Measurements from ENCODE around the gene IZUMO4.

IZUMO4 gene

GRCh38 chr19:2077398-2077797 lies 19.3 kb upstream of the IZUMO4 start:
- no peak overlapping the region for H3K4me3 ChIP-seq (ENCODE audit: low read depth, low read length)
- in situ Hi-C loops (cut with HindIII; ENCODE audit: low sequenced_read_pairs) = no loop called here
- no peak for TF ChIP-seq CTCF (IDR thresholded peaks at IDR 0.05; ENCODE audit: low read depth, low read length)
- DNase-seq (ENCODE audit: low read depth, low spot score) = no peak

GRCh38 chr19:2077833-2078619 lies 18.7 kb upstream of the IZUMO4 start:
- H3K4me3 ChIP-seq (ENCODE audit: low read depth, low read length) = no peak overlapping the region
- TF ChIP-seq CTCF (IDR thresholded peaks at IDR 0.05; ENCODE audit: low read depth, low read length) = no peak
- no peak for DNase-seq (ENCODE audit: low read depth, low spot score)
- in situ Hi-C loops (cut with HindIII; ENCODE audit: low sequenced_read_pairs) = no loop called here

GRCh38 chr19:2079076-2079864 lies 17.4 kb upstream of the IZUMO4 start:
- no peak for TF ChIP-seq CTCF (IDR thresholded peaks at IDR 0.05; ENCODE audit: low read depth, low read length)
- DNase-seq (ENCODE audit: low read depth, low spot score) = no peak
- no peak overlapping the region for H3K4me3 ChIP-seq (ENCODE audit: low read depth, low read length)
- in situ Hi-C loops (cut with HindIII; ENCODE audit: low sequenced_read_pairs) = no loop called here

- in situ Hi-C loops (cut with HindIII; ENCODE audit: low sequenced_read_pairs) = no loop called here
- no peak overlapping the region for H3K4me3 ChIP-seq (ENCODE audit: low read depth, low read length)
- no peak for TF ChIP-seq CTCF (IDR thresholded peaks at IDR 0.05; ENCODE audit: low read depth, low read length)
- no peak for DNase-seq (ENCODE audit: low read depth, low spot score)
These were observed 16.8 kb upstream of the IZUMO4 start for GRCh38 chr19:2079865-2080301.

DNA sequence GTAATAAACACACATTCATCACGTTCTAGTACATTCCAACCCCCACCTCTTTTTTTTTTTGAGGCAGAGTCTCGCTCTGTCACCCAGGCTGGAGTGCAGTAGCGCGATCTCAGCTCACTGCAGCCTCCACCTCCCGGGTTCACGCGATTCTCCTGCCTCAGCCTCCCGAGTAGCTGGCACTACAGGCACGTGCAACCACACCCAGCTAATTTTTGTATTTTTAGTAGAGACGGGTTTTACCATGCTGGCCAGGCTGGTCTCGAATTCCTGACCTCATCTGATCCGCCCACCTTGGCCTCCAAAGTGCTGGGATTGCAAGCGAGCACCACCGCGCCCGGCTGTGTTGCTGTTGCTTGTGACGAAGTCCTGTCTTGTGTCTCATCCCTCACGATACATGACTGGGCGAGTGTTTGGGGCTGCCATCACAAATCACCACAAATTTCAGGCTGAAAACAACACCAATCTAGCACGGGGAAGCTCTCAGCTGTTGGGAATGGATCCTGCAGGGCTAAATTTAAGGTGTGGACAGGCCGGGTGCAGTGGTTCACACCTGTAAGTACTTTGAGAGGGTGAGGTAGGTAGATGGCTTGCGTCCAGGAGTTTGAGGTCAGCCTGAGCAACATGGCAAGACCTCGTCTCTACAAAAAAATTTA lies 16.3 kb upstream of the IZUMO4 start:
- in situ Hi-C loops (cut with HindIII; ENCODE audit: low sequenced_read_pairs) = no loop called here
- no peak for TF ChIP-seq CTCF (IDR thresholded peaks at IDR 0.05; ENCODE audit: low read depth, low read length)
- H3K4me3 ChIP-seq (ENCODE audit: low read depth, low read length) = no peak overlapping the region
- DNase-seq (ENCODE audit: low read depth, low spot score) = no peak
